SJSA1 (cell line): ENCODE results near the gene TIMMDC1. TPM values are rescaled to one million over a fixed set of nuclear protein-coding genes. Genes with fewer than 3 reads are reported as not detected.
"Not testable (repeated sequence)": the region's sequence is repeated elsewhere in the genome, so short reads cannot be mapped to it uniquely, and the experiment has no call there.

Source experiments
- DNase-seq, 2 experiments: peaks; one replicate each; pipeline ENCODE4 v3.0.0-alpha.2; 2015 to 2020; ENCODE audit warnings: low spot score in 2 of 2, low read depth in 1 of 2
- H3K27ac ChIP-seq: fragments of 250-450 bp; sonication (Bioruptor Pico); 2 replicates; pipeline ENCODE4 v1.5.1; 2020; ENCODE audit warnings: mild to moderate bottlenecking, moderate library complexity
- H3K27me3 ChIP-seq: fragments of 250-450 bp; sonication (Bioruptor Pico); replicated peaks from 2 replicates; pipeline ENCODE4 v1.5.1; 2020; ENCODE audit warnings: mild to moderate bottlenecking, moderate library complexity
- H3K36me3 ChIP-seq: fragments of 250-450 bp; sonication (Bioruptor Pico); 2 replicates; pipeline ENCODE4 v1.5.1; 2020; ENCODE audit warnings: mild to moderate bottlenecking
- H3K4me1 ChIP-seq: fragments of 250-450 bp; sonication (Bioruptor Pico); replicated peaks from 2 replicates; pipeline ENCODE4 v1.6.1; 2021; ENCODE audit warnings: mild to moderate bottlenecking
- H3K4me3 ChIP-seq: fragments of 250-450 bp; sonication (Bioruptor Pico); 2 replicates; pipeline ENCODE4 v1.5.1; 2020; ENCODE audit warnings: mild to moderate bottlenecking
- H3K9me3 ChIP-seq: fragments of 250-450 bp; sonication (Bioruptor Pico); replicated peaks from 2 replicates; pipeline ENCODE4 v1.5.1; 2020; ENCODE audit warnings: mild to moderate bottlenecking
- total RNA-seq: library from RNA; depleted of rRNA; stranded (reverse); fragments of >200 nt; shearing (Covaris generic); gene quantifications from 2 replicates; pipeline ENCODE4 v1.2.3, GENCODE V29; 2014

TIMMDC1 gene
- total RNA-seq, 1 experiment from 2014 or later = 48.3 TPM

DNA sequence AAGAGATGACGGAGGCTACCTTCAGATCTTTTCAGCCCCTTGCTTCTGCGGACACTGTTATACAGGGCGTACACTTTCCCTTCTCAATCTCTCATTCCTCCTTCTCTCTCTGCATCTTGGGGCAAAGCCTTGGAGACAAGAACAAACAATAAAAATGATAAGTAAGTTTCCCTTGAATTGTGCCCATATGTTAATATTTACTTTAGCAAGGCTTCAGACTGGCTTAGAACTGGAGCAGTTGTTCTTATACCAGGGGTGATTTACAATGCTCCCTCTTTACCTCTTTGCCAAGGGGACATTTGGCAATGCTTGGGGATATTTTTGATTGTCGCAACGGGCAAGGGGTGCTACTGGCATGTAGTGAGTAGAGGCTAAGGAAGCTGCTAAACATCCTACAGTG is 29.4 kb downstream of the TIMMDC1 start:
- Histone ChIP-seq H3K27me3 (no peaks in the 10 kb centered on the region), H3K4me1 (no peaks in the 10 kb centered on the region), H3K4me3 (no peak overlapping the region), H3K36me3 (peaks cover 10% of the 10 kb centered on the region), H3K27ac (no peak overlapping the region), H3K9me3 (no peaks in the 10 kb centered on the region)
- no peak for DNase-seq

DNA sequence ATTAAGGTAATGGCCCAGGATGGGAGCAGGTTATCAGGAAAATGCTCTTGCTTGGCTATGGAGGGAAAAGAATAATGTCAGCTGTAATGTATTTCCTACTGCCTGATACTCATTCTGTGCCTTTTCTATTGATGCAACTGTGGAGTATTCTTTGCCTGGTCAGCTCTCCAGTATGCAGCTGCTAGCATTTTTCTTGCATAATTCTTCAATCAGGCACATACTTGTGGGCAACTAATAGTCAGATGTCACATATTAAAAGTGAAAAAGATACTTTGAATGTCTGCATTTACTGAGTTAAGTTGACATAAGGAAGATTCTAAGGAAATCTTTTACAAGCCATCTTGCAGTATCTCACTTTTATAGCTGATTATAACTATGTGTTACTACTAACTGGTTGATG is 31.5 kb downstream of the TIMMDC1 start:
- DNase-seq = no peak
- H3K27ac ChIP-seq = no peak overlapping the region
- no peaks in the 10 kb centered on the region for H3K4me1 ChIP-seq
- H3K4me3 ChIP-seq = no peak overlapping the region
- no peaks in the 10 kb centered on the region for H3K9me3 ChIP-seq
- H3K36me3 ChIP-seq = peaks cover 6% of the 10 kb centered on the region
- no peaks in the 10 kb centered on the region for H3K27me3 ChIP-seq

DNA sequence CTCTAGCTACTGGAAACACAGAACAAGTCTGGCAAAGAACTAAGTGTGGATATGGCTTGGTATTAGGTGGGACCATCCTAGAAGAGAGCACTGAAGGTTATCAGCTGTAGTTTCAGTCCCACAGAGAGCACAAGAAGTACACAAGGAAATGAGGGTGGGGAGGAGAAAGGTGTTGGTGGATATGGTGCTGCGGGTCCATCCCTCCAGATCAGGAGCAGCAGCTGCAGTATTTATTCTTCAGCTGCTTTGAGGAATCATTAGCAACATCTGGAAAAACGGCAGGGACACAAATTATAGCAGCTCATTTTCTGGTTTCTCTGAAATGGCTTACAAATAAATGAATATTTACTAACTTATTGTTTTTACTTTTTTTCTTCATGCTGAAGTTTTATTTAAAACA is 32.1 kb downstream of the TIMMDC1 start:
- Histone ChIP-seq H3K36me3 (peaks cover under 1% of the 10 kb centered on the region; the same call in 1 of the 2 replicates), H3K4me3 (no peak overlapping the region), H3K4me1 (no peaks in the 10 kb centered on the region), H3K9me3 (no peaks in the 10 kb centered on the region), H3K27me3 (no peaks in the 10 kb centered on the region), H3K27ac (no peak overlapping the region)
- no peak for DNase-seq

DNA sequence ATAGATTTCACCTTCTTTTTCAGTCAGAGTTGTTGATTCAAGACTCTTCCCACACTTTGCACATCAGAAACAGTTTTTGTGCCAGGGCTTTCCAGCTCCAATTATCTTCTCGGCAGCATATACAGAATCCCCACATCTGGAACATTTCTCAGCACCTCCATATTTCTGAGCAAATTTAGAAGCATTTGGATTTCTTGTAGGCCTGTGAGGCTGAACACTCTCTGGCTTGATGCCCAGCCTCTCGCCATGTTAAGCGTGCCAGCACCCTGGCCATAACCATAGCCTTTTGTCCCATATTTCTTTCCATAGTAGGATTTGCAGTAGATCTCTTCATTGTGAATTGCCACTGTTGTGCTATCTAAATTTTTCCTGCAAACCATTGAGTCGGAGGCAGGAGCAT is 32.8 kb downstream of the TIMMDC1 start:
- no peak overlapping the region for H3K4me3 ChIP-seq
- no peaks in the 10 kb centered on the region for H3K36me3 ChIP-seq
- no peaks in the 10 kb centered on the region for H3K27me3 ChIP-seq
- no peaks in the 10 kb centered on the region for H3K9me3 ChIP-seq
- DNase-seq = no peak
- H3K4me1 ChIP-seq = no peaks in the 10 kb centered on the region
- no peak overlapping the region for H3K27ac ChIP-seq

DNA sequence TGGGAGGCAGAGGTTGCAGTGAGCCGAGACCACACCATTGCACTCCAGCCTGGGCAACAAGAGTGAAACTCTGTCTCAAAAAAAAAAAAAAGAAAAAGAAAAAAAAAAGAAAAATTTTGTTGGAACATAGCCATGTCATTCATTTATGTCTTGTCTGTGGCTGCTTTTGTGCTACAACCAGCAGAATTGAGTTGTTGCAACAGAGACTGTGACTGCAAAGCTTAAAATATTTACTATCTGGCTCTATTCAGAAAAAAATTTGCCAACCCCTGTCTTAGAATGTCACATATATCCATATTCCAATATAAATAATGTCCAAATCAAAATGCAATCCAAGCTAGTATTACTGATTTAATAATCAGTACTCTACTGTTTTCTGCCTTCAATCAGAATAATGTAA is 35.9 kb downstream of the TIMMDC1 start:
- Histone ChIP-seq H3K4me1 (no peaks in the 10 kb centered on the region), H3K9me3 (no peaks in the 10 kb centered on the region)
- DNase-seq = no peak

DNA sequence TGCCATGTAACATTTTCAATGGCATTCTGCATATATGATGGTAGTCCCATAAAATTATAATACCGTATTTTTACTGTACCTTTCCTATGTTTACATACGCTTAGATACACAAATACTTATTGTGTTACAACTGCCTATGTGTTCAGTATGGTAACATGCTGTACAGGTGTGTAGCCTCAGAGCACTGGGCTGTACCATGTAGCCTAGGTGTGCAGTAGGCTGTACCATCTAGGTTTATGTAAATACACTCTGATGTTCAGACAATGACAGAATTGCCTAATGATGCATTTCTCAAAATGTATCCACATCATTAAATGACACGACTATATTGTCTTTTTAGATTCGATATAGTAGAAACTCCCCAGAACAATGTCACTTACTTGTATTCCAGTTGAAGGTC is 38.4 kb downstream of the TIMMDC1 start:
- Histone ChIP-seq H3K4me1 (no peaks in the 10 kb centered on the region), H3K27me3 (no peaks in the 10 kb centered on the region), H3K4me3 (no peak overlapping the region), H3K9me3 (no peaks in the 10 kb centered on the region), H3K36me3 (no peaks in the 10 kb centered on the region), H3K27ac (no peak overlapping the region)
- DNase-seq = no peak

More for the DNA sequence above, 35.9 kb downstream of the TIMMDC1 start:
- Histone ChIP-seq H3K27ac (no peak overlapping the region), H3K27me3 (no peaks in the 10 kb centered on the region), H3K4me3 (no peak overlapping the region), H3K36me3 (no peaks in the 10 kb centered on the region)

DNA sequence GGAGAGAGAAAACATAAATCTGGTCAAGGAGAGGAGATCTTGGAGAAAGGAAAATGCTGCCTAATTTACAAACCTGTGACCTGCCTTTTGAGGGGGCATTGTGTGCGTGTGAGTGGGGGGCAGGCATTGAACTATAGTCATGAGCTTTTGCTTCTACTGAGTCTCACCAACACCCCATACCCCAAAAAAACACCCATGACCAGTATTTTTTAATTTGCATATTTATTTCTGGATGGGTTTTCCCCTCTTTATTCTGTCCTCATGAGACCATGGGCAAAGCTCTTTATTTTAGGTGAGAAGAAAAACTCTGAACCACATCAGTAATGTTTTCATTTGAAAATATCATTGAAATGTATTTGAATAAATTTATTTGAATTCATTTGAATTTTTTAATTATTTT is 40.4 kb downstream of the TIMMDC1 start:
- H3K9me3 ChIP-seq = no peaks in the 10 kb centered on the region
- H3K4me3 ChIP-seq = no peak overlapping the region
- H3K27me3 ChIP-seq = no peaks in the 10 kb centered on the region
- no peaks in the 10 kb centered on the region for H3K4me1 ChIP-seq
- H3K36me3 ChIP-seq = no peaks in the 10 kb centered on the region
- DNase-seq = no peak
- H3K27ac ChIP-seq = no peak overlapping the region

DNA sequence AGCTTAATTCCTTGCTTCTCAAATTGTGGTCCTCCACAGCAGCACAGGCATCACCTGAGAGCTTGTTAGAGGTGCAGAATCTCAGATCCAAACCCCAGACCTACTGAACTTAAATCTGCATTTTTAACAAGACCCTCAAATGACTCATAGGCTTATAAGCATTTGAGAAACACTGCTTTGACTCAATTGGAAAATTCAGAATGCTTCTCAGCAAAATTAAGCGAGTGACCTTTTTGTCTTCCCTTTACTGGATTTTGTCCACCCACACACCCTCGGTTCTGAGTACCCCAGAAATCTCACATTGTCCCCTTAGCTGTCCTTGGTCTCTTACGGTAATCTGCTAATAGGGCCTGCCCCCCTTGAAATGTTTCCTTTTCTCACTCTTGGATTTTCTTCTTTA is 43.2 kb downstream of the TIMMDC1 start:
- H3K4me3 ChIP-seq = no peak overlapping the region
- H3K27ac ChIP-seq = no peak overlapping the region
- no peak for DNase-seq
- H3K9me3 ChIP-seq = no peaks in the 10 kb centered on the region
- H3K4me1 ChIP-seq = no peaks in the 10 kb centered on the region
- no peaks in the 10 kb centered on the region for H3K36me3 ChIP-seq
- no peaks in the 10 kb centered on the region for H3K27me3 ChIP-seq

DNA sequence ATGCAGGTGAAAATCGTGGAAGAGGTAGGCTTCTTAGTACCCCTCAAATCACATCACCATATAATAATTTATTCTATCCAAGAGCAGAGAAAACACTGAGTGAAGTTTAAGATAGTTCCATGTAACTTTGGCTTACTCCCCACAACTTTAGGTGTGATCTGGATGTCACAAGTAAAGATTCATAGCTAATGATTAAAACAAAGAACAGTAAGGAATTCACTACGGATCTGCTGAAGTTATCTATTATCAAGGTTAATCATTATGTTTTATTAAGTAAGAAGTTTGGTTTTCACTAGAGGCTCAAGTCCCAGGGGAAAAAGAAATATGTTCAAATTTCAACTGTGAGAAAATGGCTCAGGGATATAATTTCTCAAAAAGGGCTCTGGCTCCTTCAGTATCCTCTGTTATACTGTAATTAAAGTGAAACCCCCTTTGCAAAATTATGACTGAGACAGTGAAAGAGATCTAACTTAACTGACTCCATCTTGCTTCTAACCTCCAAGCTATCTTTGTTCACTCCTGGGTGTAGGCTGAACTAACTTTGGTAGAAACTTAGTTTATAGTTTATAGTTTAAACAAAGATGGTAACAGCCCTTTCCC is 43.9 kb downstream of the TIMMDC1 start:
- Histone ChIP-seq H3K27me3 (no peaks in the 10 kb centered on the region), H3K27ac (no peak overlapping the region), H3K9me3 (no peaks in the 10 kb centered on the region), H3K4me3 (no peak overlapping the region), H3K4me1 (no peaks in the 10 kb centered on the region), H3K36me3 (no peaks in the 10 kb centered on the region)
- DNase-seq = no peak

DNA sequence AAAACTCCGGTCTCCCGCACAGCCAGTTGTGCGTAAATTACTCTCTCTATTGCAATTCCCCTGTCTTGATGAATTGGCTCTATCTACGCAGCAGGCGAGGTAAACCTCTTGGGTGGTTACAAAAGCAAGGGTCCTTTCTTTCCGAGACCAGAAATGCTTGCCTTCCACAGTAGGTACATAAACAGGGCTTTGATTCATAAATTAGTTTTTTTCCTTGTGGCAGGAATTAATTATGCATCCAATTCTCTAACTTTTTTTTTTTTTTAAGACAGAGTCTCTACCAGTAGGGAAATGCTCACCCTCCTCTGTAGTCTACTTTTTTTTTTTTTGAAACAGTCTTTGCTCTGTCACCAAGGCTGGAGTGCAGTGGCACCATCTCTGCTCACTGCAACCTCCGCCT is 44.8 kb downstream of the TIMMDC1 start:
- Histone ChIP-seq H3K4me1 (no peaks in the 10 kb centered on the region), H3K9me3 (no peaks in the 10 kb centered on the region), H3K4me3 (no peak overlapping the region), H3K27me3 (no peaks in the 10 kb centered on the region), H3K36me3 (no peaks in the 10 kb centered on the region), H3K27ac (no peak overlapping the region)
- no peak for DNase-seq

DNA sequence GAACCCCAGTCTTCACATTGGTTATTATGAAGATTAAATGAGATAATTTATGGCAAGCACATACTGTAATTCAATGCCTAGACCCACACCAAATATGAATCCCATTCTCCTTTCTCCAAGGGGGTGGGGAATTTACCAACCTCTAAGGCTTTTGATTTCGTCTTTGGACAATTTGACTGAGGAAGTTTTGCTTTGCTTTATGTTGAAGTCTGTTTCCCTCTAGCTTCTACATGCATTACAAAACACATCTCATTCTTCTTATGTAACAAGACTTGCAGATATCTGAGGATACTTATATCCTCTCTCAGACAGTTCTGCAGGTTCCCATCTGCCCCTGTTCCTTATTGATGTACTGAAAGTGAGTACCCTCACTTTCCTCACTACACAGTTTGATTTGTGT is 48.9 kb downstream of the TIMMDC1 start:
- Histone ChIP-seq H3K27me3 (no peaks in the 10 kb centered on the region), H3K27ac (no peak overlapping the region), H3K36me3 (no peaks in the 10 kb centered on the region), H3K4me3 (no peak overlapping the region), H3K4me1 (no peaks in the 10 kb centered on the region), H3K9me3 (no peaks in the 10 kb centered on the region)
- no peak for DNase-seq

DNA sequence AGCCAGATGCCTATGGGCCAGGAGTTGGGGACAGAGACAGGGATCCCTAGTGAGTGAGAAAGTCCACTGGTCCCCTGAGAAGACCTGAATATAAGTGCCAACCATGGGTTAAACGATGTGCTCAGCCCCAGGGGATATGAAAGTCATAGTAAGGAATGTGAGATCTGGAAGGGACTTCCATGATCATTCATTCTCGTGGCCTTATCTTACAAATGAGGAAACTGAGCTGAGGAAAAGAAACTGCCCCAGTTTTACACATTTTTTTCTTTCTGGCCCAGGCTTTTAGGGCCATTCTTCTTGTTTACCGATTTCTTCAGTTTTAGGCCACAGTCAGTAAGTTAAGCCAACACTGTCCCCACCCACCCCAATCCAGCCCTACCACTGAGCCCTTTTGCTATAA is 50.0 kb downstream of the TIMMDC1 start:
- Histone ChIP-seq H3K27ac (no peak overlapping the region), H3K4me3 (no peak overlapping the region), H3K9me3 (no peaks in the 10 kb centered on the region), H3K27me3 (no peaks in the 10 kb centered on the region), H3K36me3 (no peaks in the 10 kb centered on the region), H3K4me1 (no peaks in the 10 kb centered on the region)
- no peak for DNase-seq

DNA sequence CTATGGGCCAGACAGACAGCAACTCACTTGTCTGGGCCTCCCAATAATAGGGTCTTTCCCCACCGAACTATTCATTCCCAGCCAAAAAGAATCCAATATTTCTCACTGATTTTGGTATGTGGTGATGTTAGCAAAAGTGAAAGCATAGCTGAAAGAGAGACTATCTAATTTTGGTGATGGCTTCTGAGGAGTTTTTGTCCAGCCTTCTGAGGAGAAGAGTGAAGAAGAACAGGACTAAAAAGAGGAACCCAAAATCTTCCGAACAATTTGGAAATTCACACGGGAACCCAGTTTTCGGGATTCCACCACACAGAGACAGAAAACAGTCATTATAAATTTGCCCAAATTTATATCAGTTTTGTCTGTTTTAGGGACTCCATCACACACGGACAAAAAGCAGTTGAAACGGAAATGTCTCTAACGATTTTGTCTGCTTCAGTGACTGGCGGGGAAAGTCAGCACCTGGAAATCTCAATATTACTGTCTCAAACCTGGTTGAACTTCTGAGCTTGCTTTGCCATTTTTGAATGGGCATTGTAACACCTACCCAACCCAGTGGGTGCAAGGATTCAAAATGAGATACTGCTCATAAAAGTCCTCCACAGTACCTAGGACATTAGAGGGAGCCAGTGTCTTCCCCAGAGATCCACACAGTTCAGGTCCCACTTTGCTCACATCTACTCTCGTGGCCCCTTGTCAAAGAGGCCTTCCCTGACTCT is 52.0 kb downstream of the TIMMDC1 start:
- Histone ChIP-seq H3K4me1 (no peaks in the 10 kb centered on the region), H3K27me3 (no peaks in the 10 kb centered on the region), H3K36me3 (no peaks in the 10 kb centered on the region), H3K9me3 (no peaks in the 10 kb centered on the region), H3K4me3 (no peak overlapping the region), H3K27ac (no peak overlapping the region)
- no peak for DNase-seq

DNA sequence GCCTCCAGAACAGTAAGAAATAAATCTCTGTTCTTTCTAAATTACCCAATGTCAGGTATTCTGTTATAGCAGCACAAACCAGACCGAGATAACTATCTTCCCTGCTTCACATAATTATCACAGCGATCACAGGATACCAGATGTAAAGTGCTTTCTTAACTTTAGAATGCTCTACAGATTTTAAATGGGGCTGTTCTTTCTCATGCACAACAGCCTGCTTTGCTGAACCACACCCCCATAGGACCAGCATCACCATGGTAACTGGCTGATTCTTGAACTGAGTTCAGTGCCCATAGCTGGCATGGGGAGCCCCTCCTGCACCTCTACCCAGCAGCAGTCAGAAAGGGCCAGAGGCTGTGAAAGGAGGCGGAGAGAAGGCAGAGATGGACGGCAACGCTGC is 53.3 kb downstream of the TIMMDC1 start:
- Histone ChIP-seq H3K36me3 (no peaks in the 10 kb centered on the region), H3K4me3 (no peak overlapping the region), H3K27ac (no peak overlapping the region), H3K9me3 (no peaks in the 10 kb centered on the region), H3K4me1 (no peaks in the 10 kb centered on the region), H3K27me3 (no peaks in the 10 kb centered on the region)
- no peak for DNase-seq

DNA sequence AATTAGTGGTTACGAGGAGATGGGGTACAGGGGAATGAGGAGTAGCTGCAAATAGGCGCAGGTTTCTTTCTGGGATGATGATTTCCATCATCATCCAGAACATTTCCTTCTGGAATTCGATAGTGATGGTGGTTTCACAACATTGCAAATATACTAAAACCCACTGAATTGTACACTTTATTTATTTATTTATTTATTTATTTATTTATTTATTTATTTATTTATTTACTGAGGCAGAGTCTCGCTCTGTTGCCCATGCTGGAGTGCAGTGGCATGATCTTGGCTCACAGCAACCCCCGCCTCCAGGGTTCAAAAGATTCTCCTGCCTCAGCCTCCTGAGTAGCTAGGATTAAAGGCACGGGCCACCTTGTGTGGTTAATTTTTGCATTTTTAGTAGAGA is 54.6 kb downstream of the TIMMDC1 start:
- not testable (repeated sequence) for DNase-seq, H3K4me1 ChIP-seq, H3K27me3 ChIP-seq, H3K9me3 ChIP-seq, H3K27ac ChIP-seq, H3K36me3 ChIP-seq, H3K4me3 ChIP-seq
